Ovary (tissue), 3 donors: ENCODE data around the gene CLEC17A.

Source experiments
- EP300 ChIP-seq: sonication (generic); formaldehyde crosslinking; IDR thresholded peaks from one replicate; pipeline ENCODE4 v1.6.1; 2017; ENCODE audit warnings: antibody characterized with exemption
- POLR2A ChIP-seq: fragments of 450-650 bp; IDR thresholded peaks from one replicate; pipeline ENCODE4 v1.6.1; 2017; ENCODE audit warnings: antibody characterized with exemption, mild to moderate bottlenecking, moderate library complexity
- TF ChIP-seq, protein P1 (sequence below), 3 donors: fragments of 450-650 bp in 2 of 3; fragments of 200-600 bp in 1 of 3; IDR thresholded peaks; one replicate each; pipeline versions ENCODE4 v1.5.1 to v1.8.0; 2016 to 2022; ENCODE audit warnings: antibody characterized with exemption in 3 of 3, mild to moderate bottlenecking in 1 of 3
- donor health status: DM: no; HTN: no; CAD: no.

DNA sequence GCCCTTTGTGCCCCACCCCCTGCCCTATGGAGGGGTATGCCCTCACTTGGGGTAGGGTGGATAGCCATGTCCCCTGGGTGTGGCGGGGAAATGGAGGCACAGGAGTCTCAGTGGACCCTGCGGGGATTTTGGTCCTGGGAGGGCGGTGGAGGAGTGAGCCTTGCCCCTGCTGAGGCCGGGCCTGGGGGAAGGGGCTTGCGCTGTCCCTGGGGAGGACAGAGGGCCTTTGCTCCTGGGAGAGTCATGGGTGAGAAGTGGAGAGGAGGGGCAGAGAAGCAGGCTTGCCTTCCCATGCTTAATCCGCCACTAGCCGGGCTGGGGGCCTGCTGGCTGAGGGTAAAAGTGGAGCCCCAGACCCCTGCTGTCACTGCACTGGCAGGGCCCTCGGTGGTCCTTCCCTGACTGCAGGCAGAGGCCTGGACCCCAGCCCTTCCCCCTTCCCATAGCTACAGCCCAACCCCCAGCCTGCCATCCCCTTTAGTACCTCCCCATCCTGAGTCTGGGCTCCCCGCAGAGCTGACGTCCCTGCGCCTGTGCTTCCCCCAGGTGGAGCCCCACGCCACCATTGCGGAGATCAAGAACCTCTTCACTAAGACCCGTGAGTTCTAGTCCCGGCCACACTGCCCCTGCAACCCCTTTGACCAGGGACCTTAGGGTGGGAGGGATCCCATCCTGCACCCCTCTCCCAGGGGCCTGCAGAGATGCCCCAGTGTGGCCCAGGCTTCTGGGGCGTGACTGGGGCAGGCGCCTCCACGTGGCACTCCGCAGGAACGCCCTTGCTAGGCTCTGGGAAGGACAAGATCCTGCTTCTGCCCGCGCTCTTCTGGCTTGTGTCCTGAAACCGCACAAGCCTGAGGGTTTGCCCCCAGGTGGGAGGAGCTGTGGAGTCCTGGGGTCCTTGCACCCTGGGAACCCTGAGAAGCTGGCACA is 20.0 kb upstream of the CLEC17A start:
- TF ChIP-seq, protein P1, sequence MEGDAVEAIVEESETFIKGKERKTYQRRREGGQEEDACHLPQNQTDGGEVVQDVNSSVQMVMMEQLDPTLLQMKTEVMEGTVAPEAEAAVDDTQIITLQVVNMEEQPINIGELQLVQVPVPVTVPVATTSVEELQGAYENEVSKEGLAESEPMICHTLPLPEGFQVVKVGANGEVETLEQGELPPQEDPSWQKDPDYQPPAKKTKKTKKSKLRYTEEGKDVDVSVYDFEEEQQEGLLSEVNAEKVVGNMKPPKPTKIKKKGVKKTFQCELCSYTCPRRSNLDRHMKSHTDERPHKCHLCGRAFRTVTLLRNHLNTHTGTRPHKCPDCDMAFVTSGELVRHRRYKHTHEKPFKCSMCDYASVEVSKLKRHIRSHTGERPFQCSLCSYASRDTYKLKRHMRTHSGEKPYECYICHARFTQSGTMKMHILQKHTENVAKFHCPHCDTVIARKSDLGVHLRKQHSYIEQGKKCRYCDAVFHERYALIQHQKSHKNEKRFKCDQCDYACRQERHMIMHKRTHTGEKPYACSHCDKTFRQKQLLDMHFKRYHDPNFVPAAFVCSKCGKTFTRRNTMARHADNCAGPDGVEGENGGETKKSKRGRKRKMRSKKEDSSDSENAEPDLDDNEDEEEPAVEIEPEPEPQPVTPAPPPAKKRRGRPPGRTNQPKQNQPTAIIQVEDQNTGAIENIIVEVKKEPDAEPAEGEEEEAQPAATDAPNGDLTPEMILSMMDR (IDR thresholded peaks at IDR 0.05): no peak
- TF ChIP-seq POLR2A (no peak), EP300 (no peak)
